NCI-H2196 treated with DMSO at 0.1 percent for 48 hours (cell line): Measurements from ENCODE around the gene SLC6A7.

ENCODE experiments used
- DNase-seq: peaks from one replicate; lab custom pipeline; 2025; ENCODE audit not compliant: unreplicated experiment; lab: John Stamatoyannopoulos, UW

SLC6A7 gene

DNA sequence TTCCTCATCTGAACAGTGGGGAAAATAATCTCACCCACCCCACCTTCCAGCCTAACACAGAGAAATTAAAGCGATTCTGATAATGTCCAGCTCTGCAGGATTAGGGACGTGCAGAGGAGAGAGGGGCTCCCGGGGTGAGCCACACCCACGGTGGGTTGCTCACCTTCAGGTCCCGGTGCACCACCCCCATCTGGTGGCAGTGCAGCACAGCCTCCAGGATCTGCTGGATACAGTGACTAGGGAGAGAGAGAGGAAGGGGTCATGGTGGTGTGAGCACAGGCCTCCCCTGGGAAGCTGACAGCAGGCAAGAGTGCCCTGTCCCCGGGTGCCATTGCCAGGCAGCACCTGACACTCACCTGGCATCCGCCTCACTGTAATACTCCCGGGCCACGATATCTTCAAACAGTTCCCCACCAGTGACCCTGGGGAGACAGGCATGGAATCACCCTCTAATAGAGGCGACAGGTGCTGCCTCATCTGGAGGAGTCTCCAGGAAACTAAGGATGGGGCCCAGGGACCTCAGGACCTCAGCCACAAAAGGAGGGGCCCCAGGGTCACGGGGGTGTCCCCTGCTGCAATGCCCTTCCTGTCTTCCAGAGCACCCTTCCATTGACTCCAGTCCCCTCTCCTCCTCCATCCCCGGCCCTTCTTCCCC lies 66.7 kb downstream of the SLC6A7 start:
- DNase-seq, result no peak

DNA sequence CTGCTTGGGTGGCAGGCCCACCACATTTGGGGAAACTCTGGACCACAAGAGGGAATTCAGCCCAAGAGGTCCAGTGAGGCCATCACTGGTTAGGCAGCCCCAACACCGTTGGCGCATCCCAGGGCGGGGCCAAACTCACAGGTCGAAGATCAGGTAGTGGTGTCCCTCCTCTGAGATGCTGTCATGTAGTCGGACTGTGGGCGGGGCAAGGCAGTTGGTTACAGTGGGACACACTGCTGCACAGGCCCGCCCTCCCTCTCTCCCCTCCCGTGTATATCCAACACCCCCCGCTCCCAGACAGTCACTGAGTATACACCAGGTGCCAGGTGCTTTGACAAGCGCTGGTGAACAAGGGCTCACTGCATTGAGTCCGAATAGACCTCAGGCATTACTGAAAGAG lies 67.6 kb downstream of the SLC6A7 start:
- no peak for DNase-seq

DNA sequence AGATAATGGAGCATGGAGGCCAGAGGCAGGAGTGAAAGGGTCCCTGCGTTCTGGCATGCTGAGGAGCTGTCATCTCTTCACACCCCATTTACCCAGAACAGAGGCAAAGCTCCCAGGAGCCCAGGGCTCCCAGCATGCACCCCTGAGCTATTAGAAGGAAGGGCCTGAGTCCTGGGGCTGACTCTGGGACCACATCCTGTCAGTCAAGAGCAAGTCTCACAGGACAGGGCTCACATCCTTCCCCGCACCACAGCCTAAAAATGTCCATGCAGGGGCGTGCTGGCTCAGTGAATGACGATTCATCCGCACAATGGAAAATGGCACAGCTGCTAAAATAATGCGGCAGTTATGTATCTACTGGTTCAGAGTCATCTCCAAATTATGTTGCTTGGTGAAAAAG lies 68.3 kb downstream of the SLC6A7 start:
- no peak for DNase-seq
